ENCODE measurements around the gene TMEM17. TPM values are rescaled to one million over a fixed set of nuclear protein-coding genes. Genes with fewer than 3 reads are reported as not detected.

TMEM17 gene
- total RNA-seq, 2 experiments from 2014 or later: 0.21 TPM; not detected in 1

GRCh38 chr2:62504657-62505056, 1.3 kb downstream of the TMEM17 start:
- Mint-ChIP-seq H3K36me3 (ENCODE audit: low read depth) (no peaks in the 10 kb centered on the region), H3K27ac (no peak overlapping the region), H3K9me3 (no peaks in the 10 kb centered on the region), H3K27me3 (ENCODE audit: low read depth) (peaks cover 24% of the 10 kb centered on the region), H3K4me3 (no peak overlapping the region), H3K4me1 (ENCODE audit: low read depth) (peaks cover 7% of the 10 kb centered on the region)
- CTCF ChIA-PET: no interaction called here
- DNase-seq: no peak
- intact Hi-C loops (cut with micrococcal nuclease): loop anchor here (5.0 kb wide), 2 partner anchors 203 to 548 kb away; partner anchors contain the start of genes EHBP1 and OTX1

- Mint-ChIP-seq H3K4me1 (ENCODE audit: low read depth) (peaks cover 7% of the 10 kb centered on the region), H3K27me3 (ENCODE audit: low read depth) (peaks cover 9% of the 10 kb centered on the region), H3K27ac (no peak overlapping the region), H3K4me3 (no peak overlapping the region), H3K9me3 (no peaks in the 10 kb centered on the region), H3K36me3 (ENCODE audit: low read depth) (no peaks in the 10 kb centered on the region)
- CTCF ChIA-PET: no interaction called here
- intact Hi-C loops (cut with micrococcal nuclease): no loop called here
- no peak for DNase-seq
Measured at GRCh38 chr2:62501794-62502500, 4.0 kb downstream of the TMEM17 start.

- CTCF ChIA-PET: no interaction called here
- Mint-ChIP-seq H3K9me3 (no peaks in the 10 kb centered on the region), H3K27me3 (ENCODE audit: low read depth) (peaks cover 4% of the 10 kb centered on the region), H3K4me3 (no peak overlapping the region), H3K36me3 (ENCODE audit: low read depth) (no peaks in the 10 kb centered on the region), H3K27ac (no peak overlapping the region), H3K4me1 (ENCODE audit: low read depth) (peaks cover 2% of the 10 kb centered on the region)
- DNase-seq: no peak
- intact Hi-C loops (cut with micrococcal nuclease): no loop called here
Measured at GRCh38 chr2:62501069-62501468, 4.9 kb downstream of the TMEM17 start.

GRCh38 chr2:62499430-62500060, 6.5 kb downstream of the TMEM17 start:
- Mint-ChIP-seq H3K4me1 (ENCODE audit: low read depth) (no peaks in the 10 kb centered on the region), H3K27me3 (ENCODE audit: low read depth) (no peaks in the 10 kb centered on the region), H3K4me3 (no peak overlapping the region), H3K36me3 (ENCODE audit: low read depth) (no peaks in the 10 kb centered on the region), H3K9me3 (no peaks in the 10 kb centered on the region), H3K27ac (no peak overlapping the region)
- DNase-seq: no peak
- CTCF ChIA-PET: no interaction called here
- intact Hi-C loops (cut with micrococcal nuclease): no loop called here

- CTCF ChIA-PET: no interaction called here
- intact Hi-C loops (cut with micrococcal nuclease): no loop called here
- no peak overlapping the region for H3K27ac Mint-ChIP-seq
- H3K4me1 Mint-ChIP-seq (ENCODE audit: low read depth): no peaks in the 10 kb centered on the region
- no peak overlapping the region for H3K4me3 Mint-ChIP-seq
- H3K9me3 Mint-ChIP-seq: no peaks in the 10 kb centered on the region
- no peaks in the 10 kb centered on the region for H3K27me3 Mint-ChIP-seq (ENCODE audit: low read depth)
- no peak for DNase-seq
- H3K36me3 Mint-ChIP-seq (ENCODE audit: low read depth): no peaks in the 10 kb centered on the region
Measured at GRCh38 chr2:62498739-62499138, 7.3 kb downstream of the TMEM17 start.

GRCh38 chr2:62495761-62496160, 10.2 kb downstream of the TMEM17 start:
- no peaks in the 10 kb centered on the region for H3K36me3 Mint-ChIP-seq (ENCODE audit: low read depth)
- H3K4me1 Mint-ChIP-seq (ENCODE audit: low read depth): no peaks in the 10 kb centered on the region
- H3K9me3 Mint-ChIP-seq: no peaks in the 10 kb centered on the region
- CTCF ChIA-PET: interaction anchor here (1.2 kb wide), 1 partner anchor 38 kb away, joined by 3 read pairs; no protein-coding TSS in a partner anchor
- intact Hi-C loops (cut with micrococcal nuclease): no loop called here
- H3K4me3 Mint-ChIP-seq: no peak overlapping the region
- DNase-seq: no peak
- H3K27ac Mint-ChIP-seq: no peak overlapping the region
- H3K27me3 Mint-ChIP-seq (ENCODE audit: low read depth): peaks cover 4% of the 10 kb centered on the region

GRCh38 chr2:62492048-62492447, 13.9 kb downstream of the TMEM17 start:
- no peak for DNase-seq
- Mint-ChIP-seq H3K36me3 (ENCODE audit: low read depth) (no peaks in the 10 kb centered on the region), H3K4me1 (ENCODE audit: low read depth) (no peaks in the 10 kb centered on the region), H3K27me3 (ENCODE audit: low read depth) (peaks cover 4% of the 10 kb centered on the region), H3K4me3 (no peak overlapping the region), H3K27ac (no peak overlapping the region), H3K9me3 (no peaks in the 10 kb centered on the region)
- CTCF ChIA-PET: no interaction called here
- intact Hi-C loops (cut with micrococcal nuclease): no loop called here

GRCh38 chr2:62489702-62490101, 16.3 kb downstream of the TMEM17 start:
- no peak for DNase-seq
- intact Hi-C loops (cut with micrococcal nuclease): no loop called here
- Mint-ChIP-seq H3K4me1 (ENCODE audit: low read depth) (no peaks in the 10 kb centered on the region), H3K4me3 (no peak overlapping the region), H3K9me3 (no peaks in the 10 kb centered on the region), H3K27ac (no peak overlapping the region), H3K27me3 (ENCODE audit: low read depth) (peaks cover 4% of the 10 kb centered on the region), H3K36me3 (ENCODE audit: low read depth) (no peaks in the 10 kb centered on the region)
- CTCF ChIA-PET: no interaction called here

GRCh38 chr2:62489162-62489561, 16.8 kb downstream of the TMEM17 start:
- CTCF ChIA-PET: no interaction called here
- no peak overlapping the region for H3K27ac Mint-ChIP-seq
- DNase-seq: no peak
- no peaks in the 10 kb centered on the region for H3K9me3 Mint-ChIP-seq
- H3K27me3 Mint-ChIP-seq (ENCODE audit: low read depth): peaks cover 4% of the 10 kb centered on the region
- intact Hi-C loops (cut with micrococcal nuclease): no loop called here
- no peak overlapping the region for H3K4me3 Mint-ChIP-seq
- H3K4me1 Mint-ChIP-seq (ENCODE audit: low read depth): no peaks in the 10 kb centered on the region
- H3K36me3 Mint-ChIP-seq (ENCODE audit: low read depth): no peaks in the 10 kb centered on the region

GRCh38 chr2:62486439-62486765, 19.6 kb downstream of the TMEM17 start:
- no peaks in the 10 kb centered on the region for H3K36me3 Mint-ChIP-seq (ENCODE audit: low read depth)
- DNase-seq: no peak
- H3K4me1 Mint-ChIP-seq (ENCODE audit: low read depth): no peaks in the 10 kb centered on the region
- intact Hi-C loops (cut with micrococcal nuclease): no loop called here
- H3K27me3 Mint-ChIP-seq (ENCODE audit: low read depth): no peaks in the 10 kb centered on the region
- CTCF ChIA-PET: no interaction called here
- no peaks in the 10 kb centered on the region for H3K9me3 Mint-ChIP-seq
- H3K27ac Mint-ChIP-seq: no peak overlapping the region
- no peak overlapping the region for H3K4me3 Mint-ChIP-seq

- no peaks in the 10 kb centered on the region for H3K4me1 Mint-ChIP-seq (ENCODE audit: low read depth)
- H3K36me3 Mint-ChIP-seq (ENCODE audit: low read depth): no peaks in the 10 kb centered on the region
- intact Hi-C loops (cut with micrococcal nuclease): no loop called here
- no peak overlapping the region for H3K27ac Mint-ChIP-seq
- no peak overlapping the region for H3K4me3 Mint-ChIP-seq
- no peaks in the 10 kb centered on the region for H3K27me3 Mint-ChIP-seq (ENCODE audit: low read depth)
- no peak for DNase-seq
- CTCF ChIA-PET: no interaction called here
- H3K9me3 Mint-ChIP-seq: no peaks in the 10 kb centered on the region
Measured at GRCh38 chr2:62485761-62486438, 20.1 kb downstream of the TMEM17 start.

- DNase-seq: no peak
- Mint-ChIP-seq H3K4me1 (ENCODE audit: low read depth) (no peaks in the 10 kb centered on the region), H3K4me3 (no peak overlapping the region), H3K36me3 (ENCODE audit: low read depth) (no peaks in the 10 kb centered on the region), H3K27ac (no peak overlapping the region), H3K9me3 (no peaks in the 10 kb centered on the region), H3K27me3 (ENCODE audit: low read depth) (no peaks in the 10 kb centered on the region)
- CTCF ChIA-PET: interaction anchor here (0.6 to 1.0 kb wide), 4 partner anchors 26 to 1387 kb away, joined by 3 to 5 read pairs (median 3); no protein-coding TSS in a partner anchor
- intact Hi-C loops (cut with micrococcal nuclease): no loop called here
Measured at GRCh38 chr2:62482558-62483352, 23.2 kb downstream of the TMEM17 start.

Data from activated naive CD4-positive, alpha-beta T cell treated with anti-CD3 and anti-CD28 coated beads for 36 hours (primary cell).